ENCODE measurements around the gene EMC7.
"Not testable (repeated sequence)": the region's sequence is repeated elsewhere in the genome, so short reads cannot be mapped to it uniquely, and the experiment has no call there.

EMC7 gene

DNA sequence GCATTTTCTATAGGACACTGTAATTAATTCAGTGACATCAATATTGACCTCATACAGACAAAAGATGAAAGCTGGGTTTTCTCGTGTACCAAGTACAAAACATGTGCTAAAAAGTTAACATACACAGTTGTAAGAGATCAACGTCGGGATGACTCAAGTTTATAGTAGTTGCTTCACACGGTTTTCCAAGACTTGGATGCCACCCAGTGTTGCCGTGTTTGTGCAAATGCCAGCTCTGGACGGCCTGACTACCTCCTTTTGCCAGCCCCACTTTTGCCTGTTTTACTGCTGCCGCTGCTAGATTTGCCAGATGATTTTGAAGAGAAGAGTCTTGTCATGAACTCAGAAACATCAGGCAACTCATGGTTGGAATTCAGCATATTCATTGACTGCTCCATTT, 17.6 kb downstream of the EMC7 start:
- DNase-seq = no peak

DNA sequence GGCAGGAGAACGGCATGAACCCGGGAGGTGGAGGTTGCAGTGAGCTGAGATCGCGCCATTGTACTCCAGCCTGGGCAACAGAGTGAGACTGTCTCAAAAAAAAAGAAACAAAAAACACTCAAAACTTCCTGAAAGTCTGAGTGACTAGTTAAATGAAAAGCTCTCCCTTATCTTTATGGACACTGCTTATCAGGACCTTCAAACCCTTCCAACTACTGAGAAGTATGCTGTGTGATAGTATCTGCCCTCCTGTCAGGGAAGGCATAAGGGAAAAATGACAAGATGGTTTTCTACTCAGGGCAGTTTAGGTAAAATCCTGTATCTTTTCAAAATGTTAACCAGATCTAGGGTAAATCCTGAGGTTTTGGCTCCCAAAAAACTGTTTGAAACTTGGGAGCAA, 21.8 kb downstream of the EMC7 start:
- DNase-seq = no peak

DNA sequence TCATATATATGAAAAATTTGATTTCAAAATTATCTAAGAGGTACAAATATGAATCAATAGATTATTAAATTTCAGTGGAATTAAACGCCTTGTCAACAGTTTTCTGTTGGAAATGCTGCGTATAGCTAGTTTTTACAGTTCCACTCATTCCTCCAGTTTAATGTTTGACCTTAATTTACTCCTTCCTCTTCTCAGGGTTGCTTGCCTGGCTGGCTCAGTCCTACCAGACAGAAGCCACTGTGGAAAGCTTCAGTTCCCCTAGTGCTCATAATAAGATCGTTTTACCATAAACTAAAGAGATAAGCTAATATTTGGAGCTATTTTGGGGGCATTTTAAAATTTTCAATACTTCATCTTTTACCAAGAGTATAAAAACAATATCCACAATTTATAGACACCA, 22.8 kb downstream of the EMC7 start:
- no peak for DNase-seq

DNA sequence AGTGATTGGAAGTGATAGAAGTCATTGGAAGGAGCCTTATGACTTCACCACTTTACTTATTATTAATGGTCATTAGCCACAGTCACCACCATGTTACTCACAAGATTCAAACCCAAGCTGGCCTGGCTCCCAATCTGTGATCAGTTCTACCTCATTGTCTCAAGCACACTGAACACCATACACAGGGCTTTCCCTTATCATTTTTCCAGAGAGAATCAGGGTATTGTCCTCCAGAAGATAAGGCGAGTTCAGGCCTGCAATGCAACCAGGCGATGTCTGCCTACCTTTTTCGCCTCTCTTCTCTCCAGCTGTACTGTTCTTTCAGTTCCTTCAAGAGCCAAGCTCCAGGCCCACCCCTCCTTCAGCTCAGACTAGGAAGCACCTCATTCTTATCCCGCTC, 24.9 kb downstream of the EMC7 start:
- DNase-seq = no peak

DNA sequence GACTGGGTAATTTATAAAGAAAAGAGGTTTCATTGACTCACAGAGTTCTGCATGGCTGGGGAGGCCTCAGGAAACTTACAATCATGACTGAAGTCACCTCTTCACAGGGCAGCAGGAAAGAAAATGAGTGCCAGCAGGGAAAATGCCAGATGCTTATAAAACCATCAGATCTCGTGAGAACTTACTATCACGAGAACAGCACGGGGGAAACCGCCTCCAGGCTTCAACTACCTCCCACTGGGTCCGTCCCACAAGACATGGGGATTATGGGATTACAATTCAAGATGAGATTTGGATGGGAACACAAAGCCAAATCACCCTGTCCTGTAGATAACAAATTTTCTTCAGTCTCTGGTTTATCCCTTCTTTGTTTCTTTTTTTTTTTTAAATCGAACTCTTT, 31.7 kb downstream of the EMC7 start:
- no peak for DNase-seq

DNA sequence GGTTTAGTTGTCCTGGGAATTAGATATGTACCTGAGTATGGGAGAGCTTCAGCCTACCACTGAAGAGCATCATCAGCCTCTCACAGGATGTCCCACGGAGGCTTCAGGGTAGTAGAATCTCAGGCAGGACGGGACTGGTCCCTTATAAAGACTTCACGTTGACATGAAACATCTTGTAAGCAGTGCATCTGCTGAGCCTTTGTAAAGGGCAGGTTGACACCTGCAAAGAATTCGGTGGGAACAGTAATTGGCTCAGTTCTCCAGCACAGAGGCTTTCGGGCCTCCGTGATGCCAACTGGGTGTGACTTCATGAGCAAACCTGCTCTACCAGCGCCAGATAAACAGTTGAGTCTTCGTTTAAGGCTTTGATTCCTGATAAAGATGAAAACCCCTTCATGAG, 35.7 kb downstream of the EMC7 start:
- DNase-seq = no peak

DNA sequence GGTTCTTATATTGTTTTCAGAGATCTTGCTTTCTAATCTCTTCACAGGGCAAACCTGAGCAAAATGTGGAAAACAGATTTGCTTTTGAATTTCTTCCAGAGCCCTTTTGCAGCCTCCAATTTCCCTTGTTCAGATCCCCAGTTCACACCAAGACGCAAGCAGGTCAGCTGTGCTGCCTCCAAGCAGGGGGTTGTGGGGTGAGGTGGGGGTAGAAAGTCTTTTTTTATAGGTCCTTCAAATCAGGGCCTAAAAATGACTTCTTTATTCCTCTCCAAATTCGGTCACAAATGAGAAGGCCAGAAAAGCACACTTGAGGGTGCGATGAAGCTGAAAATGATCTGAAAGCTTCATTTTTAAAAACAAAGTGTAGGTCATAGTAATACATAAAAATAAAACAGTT, 36.4 kb downstream of the EMC7 start:
- DNase-seq = no peak

DNA sequence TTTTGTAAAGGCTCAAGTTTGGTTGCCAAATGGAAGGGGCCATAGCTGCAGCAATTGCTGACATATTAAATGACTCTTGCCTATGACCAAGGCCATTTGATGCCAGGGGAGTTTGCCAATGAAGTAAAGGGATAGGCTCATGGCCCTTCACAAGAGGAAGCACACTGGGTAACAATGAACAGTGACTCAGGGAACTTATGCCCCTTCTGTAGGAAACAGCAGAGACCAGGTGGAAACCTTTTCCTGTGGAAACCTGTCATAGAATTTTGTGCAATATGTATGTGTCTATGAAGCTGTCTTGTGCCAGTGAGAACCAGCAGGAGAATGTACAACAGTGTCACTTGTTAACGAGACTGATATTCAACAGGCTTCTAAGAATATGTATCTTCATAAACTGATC, 37.2 kb downstream of the EMC7 start:
- DNase-seq = no peak

DNA sequence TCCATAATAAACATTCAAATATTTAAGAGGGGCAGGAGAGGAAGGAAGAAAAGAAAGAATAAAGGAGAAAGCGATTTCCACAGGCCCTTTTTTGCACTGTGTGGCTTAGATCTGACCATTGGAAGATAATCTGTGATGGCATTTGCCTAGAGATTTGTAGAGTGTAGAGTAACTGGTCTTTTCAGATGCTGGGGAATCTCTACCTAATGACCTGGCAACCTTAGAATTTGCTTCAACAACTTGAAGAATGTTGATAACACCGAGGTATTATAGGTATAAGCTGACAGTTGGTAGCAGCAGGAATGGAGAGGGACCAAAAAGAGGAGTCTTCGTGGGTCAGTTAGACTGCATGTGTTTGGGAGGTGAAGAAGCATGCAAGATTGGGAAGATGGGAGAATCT, 41.7 kb downstream of the EMC7 start:
- DNase-seq = no peak

DNA sequence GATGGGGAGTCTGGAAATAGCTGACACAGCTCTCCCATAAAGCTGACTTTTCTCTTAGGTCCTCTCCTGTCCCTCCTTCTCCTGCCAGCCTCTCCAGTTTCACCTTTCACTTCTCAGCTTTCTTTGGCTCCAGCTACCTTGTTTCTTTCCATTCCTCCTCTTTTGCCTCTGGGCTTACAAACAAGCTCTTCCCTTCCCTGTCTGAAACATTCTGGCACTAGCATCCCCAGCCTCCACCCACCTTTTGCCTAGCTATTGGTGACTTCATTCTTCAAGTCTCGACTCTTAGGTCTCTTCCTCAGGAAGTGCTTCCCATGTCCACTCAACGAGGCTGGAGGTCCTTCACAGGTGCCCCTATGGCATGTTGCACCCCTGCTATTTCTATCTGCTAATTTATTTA, 42.2 kb downstream of the EMC7 start:
- no peak for DNase-seq

DNA sequence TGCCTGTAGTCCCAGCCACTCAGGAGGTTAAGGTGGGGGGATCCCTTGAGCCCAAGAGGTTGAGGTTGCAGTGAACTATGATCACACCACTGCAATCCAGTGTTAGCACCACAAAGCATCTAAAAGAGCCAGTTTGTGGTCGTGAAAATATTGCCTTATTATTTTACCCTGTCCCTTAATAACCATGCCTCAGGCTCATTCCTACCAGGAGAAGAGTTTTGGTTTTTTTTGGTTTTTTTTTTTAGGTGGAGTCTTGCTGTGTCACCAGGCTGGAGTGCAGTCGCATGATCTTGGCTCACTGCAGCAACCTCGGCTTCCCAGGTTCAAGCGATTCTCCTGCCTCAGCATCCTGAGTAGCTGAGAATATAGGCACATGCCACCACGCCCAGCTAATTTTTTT, 44.8 kb downstream of the EMC7 start:
- no peak for DNase-seq

DNA sequence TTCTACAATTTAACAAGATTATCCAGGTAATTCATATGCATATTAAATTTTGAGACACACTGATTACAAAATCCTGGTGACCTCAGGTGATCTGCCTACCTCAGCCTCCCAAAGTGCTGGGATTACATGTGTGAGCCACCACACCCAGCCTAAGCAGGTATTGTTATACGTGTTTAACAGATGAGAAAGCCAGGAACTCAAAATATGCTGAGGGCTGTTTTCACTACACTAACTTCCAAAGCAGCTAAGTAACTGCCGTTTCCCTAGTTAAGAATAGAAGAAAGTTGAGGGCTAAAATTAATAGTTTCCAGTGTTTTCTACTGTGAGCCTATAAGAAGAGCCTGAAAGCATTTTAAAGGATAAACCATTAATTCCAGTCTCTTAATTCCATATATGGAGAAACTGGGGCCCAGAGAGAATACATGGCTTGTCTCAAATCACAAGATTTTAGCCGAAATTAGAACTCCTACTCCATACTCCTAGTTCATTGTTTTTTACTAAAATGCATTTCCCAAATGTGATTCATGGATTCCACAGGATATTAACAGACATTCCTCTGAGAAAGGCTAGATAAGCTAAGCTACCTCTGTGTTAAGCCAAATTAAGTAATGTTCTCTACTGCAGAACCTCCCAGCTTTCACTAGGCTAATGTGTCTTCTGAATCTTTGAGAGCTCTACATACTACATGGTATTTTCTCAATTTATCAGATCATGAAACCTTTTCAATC, 45.6 kb downstream of the EMC7 start:
- no peak for DNase-seq

DNA sequence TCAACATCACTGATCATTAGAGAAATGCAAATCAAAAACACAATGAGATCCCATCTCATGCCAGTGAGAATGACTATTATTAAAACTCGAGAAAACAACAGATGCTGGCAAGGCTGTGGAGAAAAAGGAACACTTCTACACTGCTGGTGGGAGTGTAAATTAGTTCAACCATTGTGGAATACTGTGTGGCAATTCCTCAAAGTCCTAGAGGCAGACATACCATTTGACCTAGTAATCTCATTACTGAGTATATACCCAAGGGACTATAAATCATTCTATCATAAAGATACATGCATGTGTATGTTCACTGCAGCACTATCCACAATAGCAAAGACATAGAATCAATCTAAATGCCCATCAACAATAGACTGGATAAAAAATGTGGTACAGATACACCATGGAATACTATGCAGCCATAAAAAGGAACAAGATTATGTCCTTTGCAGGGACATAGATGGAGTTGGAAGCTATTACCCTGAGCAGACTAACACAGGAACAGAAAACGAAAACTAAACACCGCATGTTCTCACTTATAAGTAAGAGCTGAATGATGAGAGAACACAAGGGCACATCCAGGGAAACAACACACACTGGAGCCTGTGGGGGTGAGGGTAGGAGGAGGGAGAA, 47.5 kb downstream of the EMC7 start:
- no peak for DNase-seq

DNA sequence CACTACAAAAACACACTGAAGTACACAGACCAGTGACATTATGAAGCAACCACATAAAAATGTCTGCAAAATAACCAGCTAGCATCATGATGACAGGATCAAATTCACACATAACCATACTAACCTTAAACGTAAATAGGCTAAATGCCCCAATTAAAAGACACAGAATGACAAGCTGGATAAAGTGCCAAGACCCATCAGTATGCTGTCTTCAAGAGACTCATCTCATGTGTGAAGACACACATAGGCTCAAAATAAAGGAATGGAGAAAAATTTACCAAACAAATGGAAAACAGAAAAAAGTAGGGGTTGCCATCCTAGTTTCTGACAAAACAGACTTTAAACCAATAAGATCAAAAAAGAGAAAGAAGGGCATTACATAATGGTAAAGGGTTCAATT, 51.3 kb downstream of the EMC7 start:
- DNase-seq = not testable (repeated sequence)

DNA sequence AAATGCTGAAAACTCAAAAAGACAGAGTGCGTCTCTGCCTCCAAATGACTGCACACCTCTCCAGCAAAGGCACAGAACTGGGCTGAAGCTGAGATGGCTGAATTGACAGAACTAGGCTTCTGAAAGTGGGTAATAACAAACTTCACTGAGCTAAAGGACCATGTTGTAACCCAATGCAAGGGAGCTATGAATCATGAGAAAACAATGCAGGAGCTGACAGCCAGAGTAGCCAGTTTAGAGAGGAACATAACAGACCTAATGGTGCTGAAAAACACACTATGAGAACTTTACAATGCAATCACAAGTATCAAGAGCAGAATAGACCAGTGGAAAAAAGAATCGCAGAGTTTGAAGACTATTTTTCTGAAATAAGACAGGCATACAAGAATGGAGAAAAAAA, 52.5 kb downstream of the EMC7 start:
- DNase-seq = no peak

DNA sequence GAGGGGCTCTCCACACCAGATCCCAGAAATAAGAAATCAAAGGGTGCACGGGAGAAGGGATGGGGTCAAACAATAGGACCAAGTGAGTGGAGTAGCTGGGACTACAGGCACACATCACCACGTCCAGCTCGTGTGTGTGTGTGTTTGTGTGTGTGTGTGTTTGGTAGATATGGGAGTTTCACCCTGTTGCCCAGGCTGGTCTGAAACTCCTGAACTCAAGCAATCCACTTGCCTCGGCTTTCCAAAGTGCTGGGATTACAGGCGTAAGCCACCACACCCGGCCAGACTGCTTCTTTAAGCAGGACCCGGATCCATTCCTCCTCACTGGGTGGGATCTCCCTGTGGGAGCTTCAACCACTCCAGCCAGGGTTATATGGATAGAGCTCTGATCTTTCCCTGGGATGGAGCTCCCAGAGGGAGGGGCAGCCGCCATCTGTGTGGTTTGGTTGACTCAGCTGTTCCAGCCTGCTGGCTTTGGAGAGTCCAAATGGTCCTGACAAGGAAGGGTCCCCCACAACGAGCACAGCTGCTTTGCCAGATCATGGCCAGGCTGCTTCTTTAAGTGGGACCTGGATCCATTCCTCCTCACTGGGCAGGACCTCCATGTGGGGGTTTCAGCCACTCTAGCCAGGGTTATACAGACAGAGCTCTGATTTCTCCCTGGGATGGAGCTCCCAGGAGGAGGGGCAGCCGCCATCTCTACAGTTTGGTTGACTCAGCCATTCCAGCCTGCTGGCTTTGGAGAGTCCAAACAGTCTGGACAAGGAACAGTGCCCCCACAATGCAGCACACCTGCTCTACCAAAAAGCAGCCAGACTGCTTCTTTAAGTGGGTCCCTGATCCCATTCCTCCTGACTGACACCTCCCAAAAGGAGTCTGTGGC, 53.5 kb downstream of the EMC7 start:
- no peak for DNase-seq

DNA sequence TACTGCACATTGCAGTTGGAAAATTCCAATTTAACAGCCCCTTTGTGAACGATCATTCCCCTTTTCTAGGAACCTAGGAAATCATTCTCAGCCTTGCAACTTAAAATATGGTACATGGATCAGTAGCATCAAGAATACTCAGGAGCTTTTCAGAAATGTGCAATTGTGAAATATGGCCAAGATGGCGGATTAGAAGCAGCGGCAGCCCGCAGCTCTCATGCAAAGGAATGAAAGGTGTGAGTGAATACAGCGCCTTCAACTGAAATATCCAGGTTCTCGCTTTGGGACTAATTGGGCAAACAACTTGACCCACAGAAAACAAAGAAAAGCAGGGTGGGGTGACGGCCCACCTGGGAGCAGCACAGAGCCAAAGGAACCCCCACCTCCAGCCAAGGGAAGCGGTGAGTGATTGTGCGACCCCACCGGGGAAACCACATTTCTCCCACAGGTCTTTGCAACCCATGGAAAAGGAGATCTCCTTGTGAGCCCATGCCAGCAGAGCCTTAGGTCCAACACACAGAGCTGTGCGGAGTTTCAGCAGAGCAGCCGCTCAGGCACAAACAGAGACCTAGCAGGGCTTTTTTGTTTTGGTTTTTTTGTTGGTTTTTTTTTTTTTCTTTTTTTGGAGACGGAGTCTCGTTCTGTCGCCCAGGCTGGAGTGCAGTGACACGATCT, 55.1 kb downstream of the EMC7 start:
- DNase-seq = no peak

DNA sequence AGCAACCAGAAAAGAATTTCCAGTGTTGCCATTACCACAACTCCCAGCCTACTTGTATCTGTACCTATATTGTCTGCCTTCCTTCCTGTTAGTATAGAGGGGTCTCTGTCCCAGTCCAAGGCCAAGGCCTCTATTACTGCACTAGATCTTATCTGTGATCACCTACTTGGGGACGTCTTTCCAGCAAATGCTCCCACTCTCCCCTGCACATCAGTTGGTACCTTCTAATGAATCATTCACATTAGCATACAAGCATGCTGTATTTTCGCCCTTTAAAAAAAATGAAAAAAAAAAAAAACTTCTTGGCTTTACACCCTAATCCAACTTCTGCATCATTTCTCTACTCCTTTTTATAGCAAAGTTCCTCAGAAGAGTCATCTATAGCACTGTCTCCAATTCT, 57.8 kb downstream of the EMC7 start:
- DNase-seq = no peak

DNA sequence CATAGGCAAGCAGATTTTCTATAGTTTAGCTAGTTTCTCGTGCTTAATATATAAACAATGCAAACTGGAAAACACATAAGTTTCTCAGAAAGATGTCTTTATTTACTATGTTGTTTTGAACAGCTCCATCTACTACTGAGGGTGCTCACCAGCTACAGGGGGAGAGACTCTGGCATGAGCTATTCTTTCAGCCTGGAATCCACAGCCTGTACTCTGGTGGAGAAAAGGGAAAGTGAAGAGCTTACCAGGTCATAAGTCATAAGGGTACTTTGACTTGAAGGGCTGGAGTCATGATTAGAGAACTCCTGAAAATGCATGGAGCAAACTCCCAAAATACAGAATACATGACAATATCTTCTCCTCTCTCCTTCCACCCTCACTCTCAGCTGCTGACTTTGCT, 58.3 kb downstream of the EMC7 start:
- no peak for DNase-seq

DNA sequence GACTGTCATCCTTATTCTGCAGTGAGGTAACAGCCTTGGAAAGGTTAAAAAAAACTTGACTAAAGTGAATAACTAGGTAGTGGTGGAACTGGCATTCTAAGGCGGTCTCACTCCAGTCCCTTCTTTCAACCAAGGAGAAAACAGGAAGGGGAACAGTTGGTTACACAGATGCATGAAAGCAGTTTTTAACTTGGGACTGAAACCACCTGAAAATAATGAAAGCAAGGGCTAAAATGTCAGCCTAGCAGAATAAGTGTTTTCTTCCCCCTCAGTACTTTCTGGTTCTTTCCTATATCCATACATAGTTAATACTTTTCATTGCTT, 61.9 kb downstream of the EMC7 start:
- no peak for DNase-seq

DNA sequence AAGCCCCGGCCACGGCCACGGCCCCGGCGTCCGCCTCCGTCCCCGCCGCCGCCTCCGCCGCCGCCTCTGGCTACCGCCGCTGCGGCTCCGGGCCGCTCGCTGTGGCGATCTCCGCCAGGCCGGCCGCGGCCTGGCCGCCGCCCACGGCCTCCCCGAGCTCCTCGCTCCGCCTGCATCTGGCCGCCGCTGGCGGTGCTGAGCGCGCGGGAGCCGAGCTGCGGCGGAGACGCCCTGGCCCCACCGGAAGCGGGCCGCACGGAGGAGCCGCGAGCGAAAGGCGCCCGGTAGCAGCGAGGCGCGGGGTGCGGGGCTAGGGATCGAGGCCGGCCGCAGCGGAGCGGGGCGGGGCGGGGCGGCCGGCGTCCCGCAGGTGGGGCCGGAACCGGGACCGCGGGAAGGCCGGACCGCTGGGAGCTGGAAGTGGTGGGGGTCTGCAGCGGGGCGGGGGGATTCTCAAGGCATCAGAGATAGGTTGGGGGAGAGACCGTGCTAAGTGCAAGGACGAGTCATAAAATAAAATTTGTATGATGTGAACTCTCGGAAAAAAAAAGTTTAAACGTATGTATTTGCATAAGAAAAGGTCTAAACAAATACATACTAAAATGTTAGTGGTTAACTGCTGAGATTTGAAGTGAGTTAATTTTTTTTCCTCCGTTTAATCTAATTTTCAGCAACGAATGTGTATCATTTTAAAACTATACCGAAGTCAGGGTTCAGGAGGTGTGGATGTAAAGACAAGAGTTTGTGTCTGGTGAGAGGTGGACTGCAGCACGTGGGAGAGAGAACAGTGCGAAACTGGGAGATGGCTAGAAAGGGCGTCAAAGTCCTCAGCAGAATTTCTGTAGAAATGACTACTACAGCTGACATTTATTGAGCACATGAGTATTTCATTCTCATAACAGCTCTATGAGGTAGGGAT, 62.5 kb downstream of the EMC7 start, which contains the start of gene AVEN:
TSS of gene AVEN (minus strand) at position 334 of the 919 bp plus-strand sequence. CDS start at position 176, 158 bp downstream.
- DNase-seq = no peak
